ENCODE data around the gene KRT3.

Gene KRT3

GRCh38 chr12:52778833-52779232 is 17.1 kb downstream of the KRT3 start:
- DNase-seq (ENCODE audit: low read depth), result no peak
- no peak for TF ChIP-seq CTCF (conservative IDR thresholded peaks at IDR 0.05; ENCODE audit: control insufficient read depth, insufficient read depth, low read depth, low read length)
- no peak overlapping the region for H3K4me3 ChIP-seq (ENCODE audit: control insufficient read depth, low read depth, low read length)

GRCh38 chr12:52777566-52777965 is 18.4 kb downstream of the KRT3 start:
- no peak overlapping the region for H3K4me3 ChIP-seq (ENCODE audit: control insufficient read depth, low read depth, low read length)
- DNase-seq (ENCODE audit: low read depth), result no peak
- no peak for TF ChIP-seq CTCF (conservative IDR thresholded peaks at IDR 0.05; ENCODE audit: control insufficient read depth, insufficient read depth, low read depth, low read length)

GRCh38 chr12:52776913-52777395 is 19.0 kb downstream of the KRT3 start, which contains the start of gene KRT76:
Gene KRT76 (minus strand): TSS chr12:52777345. CDS start chr12:52777291, 54 bp downstream.
- H3K4me3 ChIP-seq (ENCODE audit: control insufficient read depth, low read depth, low read length), result no peak within 1 kb of the TSS
- no peak for DNase-seq (ENCODE audit: low read depth)
- no peak for TF ChIP-seq CTCF (conservative IDR thresholded peaks at IDR 0.05; ENCODE audit: control insufficient read depth, insufficient read depth, low read depth, low read length)

GRCh38 chr12:52776435-52776834 is 19.5 kb downstream of the KRT3 start:
- H3K4me3 ChIP-seq (ENCODE audit: control insufficient read depth, low read depth, low read length), result no peak overlapping the region
- no peak for DNase-seq (ENCODE audit: low read depth)
- TF ChIP-seq CTCF (conservative IDR thresholded peaks at IDR 0.05; ENCODE audit: control insufficient read depth, insufficient read depth, low read depth, low read length), result no peak

GRCh38 chr12:52774629-52775250 is 21.2 kb downstream of the KRT3 start:
- no peak for DNase-seq (ENCODE audit: low read depth)
- H3K4me3 ChIP-seq (ENCODE audit: control insufficient read depth, low read depth, low read length), result no peak overlapping the region
- no peak for TF ChIP-seq CTCF (conservative IDR thresholded peaks at IDR 0.05; ENCODE audit: control insufficient read depth, insufficient read depth, low read depth, low read length)

- TF ChIP-seq CTCF (conservative IDR thresholded peaks at IDR 0.05; ENCODE audit: control insufficient read depth, insufficient read depth, low read depth, low read length), result no peak
- DNase-seq (ENCODE audit: low read depth), result no peak
- H3K4me3 ChIP-seq (ENCODE audit: control insufficient read depth, low read depth, low read length), result no peak overlapping the region
These were observed 23.1 kb downstream of the KRT3 start for GRCh38 chr12:52772772-52773171.
